ENCODE results near the gene PLA2G2E.

Gene PLA2G2E

GRCh38 chr1:19923137-19923952 is at the start of gene PLA2G2E:
Gene PLA2G2E, minus strand, starts transcription at chr1:19923617. Its CDS starts 58 bp downstream, at chr1:19923559.
- TF ChIP-seq CTCF (IDR thresholded peaks at IDR 0.05; ENCODE audit: low read depth, low read length, missing control alignments): no peak
- no peak within 1 kb of the TSS for H3K4me3 ChIP-seq (ENCODE audit: low read depth, low read length)
- no peak for DNase-seq (ENCODE audit: low read depth)
- in situ Hi-C loops (cut with HindIII; ENCODE audit: low sequenced_read_pairs): no loop called here

GRCh38 chr1:19971664-19972063 is 48.2 kb upstream of the PLA2G2E start:
- TF ChIP-seq CTCF (IDR thresholded peaks at IDR 0.05; ENCODE audit: low read depth, low read length, missing control alignments): no peak
- H3K4me3 ChIP-seq (ENCODE audit: low read depth, low read length): no peak overlapping the region
- in situ Hi-C loops (cut with HindIII; ENCODE audit: low sequenced_read_pairs): no loop called here
- no peak for DNase-seq (ENCODE audit: low read depth)

GRCh38 chr1:19969898-19970660 is 46.7 kb upstream of the PLA2G2E start:
- TF ChIP-seq CTCF (IDR thresholded peaks at IDR 0.05; ENCODE audit: low read depth, low read length, missing control alignments): no peak
- no peak overlapping the region for H3K4me3 ChIP-seq (ENCODE audit: low read depth, low read length)
- DNase-seq (ENCODE audit: low read depth): no peak
- in situ Hi-C loops (cut with HindIII; ENCODE audit: low sequenced_read_pairs): no loop called here

GRCh38 chr1:19967808-19968207 is 44.4 kb upstream of the PLA2G2E start:
- in situ Hi-C loops (cut with HindIII; ENCODE audit: low sequenced_read_pairs): no loop called here
- H3K4me3 ChIP-seq (ENCODE audit: low read depth, low read length): no peak overlapping the region
- TF ChIP-seq CTCF (IDR thresholded peaks at IDR 0.05; ENCODE audit: low read depth, low read length, missing control alignments): no peak
- DNase-seq (ENCODE audit: low read depth): no peak

- H3K4me3 ChIP-seq (ENCODE audit: low read depth, low read length): no peak overlapping the region
- no peak for TF ChIP-seq CTCF (IDR thresholded peaks at IDR 0.05; ENCODE audit: low read depth, low read length, missing control alignments)
- DNase-seq (ENCODE audit: low read depth): no peak
- in situ Hi-C loops (cut with HindIII; ENCODE audit: low sequenced_read_pairs): no loop called here
Measured at GRCh38 chr1:19964542-19964941, 41.1 kb upstream of the PLA2G2E start.

- H3K4me3 ChIP-seq (ENCODE audit: low read depth, low read length): no peak overlapping the region
- in situ Hi-C loops (cut with HindIII; ENCODE audit: low sequenced_read_pairs): no loop called here
- no peak for DNase-seq (ENCODE audit: low read depth)
- no peak for TF ChIP-seq CTCF (IDR thresholded peaks at IDR 0.05; ENCODE audit: low read depth, low read length, missing control alignments)
Measured at GRCh38 chr1:19963636-19964035, 40.2 kb upstream of the PLA2G2E start.
